ENCODE results near the gene SLC12A7. TPM values are rescaled to one million over a fixed set of nuclear protein-coding genes. Genes with fewer than 3 reads are reported as not detected.

The SLC12A7 gene
- total and polyA plus RNA-seq, 12 donors: 1.3 to 52.6 (median 24.4) TPM

DNA sequence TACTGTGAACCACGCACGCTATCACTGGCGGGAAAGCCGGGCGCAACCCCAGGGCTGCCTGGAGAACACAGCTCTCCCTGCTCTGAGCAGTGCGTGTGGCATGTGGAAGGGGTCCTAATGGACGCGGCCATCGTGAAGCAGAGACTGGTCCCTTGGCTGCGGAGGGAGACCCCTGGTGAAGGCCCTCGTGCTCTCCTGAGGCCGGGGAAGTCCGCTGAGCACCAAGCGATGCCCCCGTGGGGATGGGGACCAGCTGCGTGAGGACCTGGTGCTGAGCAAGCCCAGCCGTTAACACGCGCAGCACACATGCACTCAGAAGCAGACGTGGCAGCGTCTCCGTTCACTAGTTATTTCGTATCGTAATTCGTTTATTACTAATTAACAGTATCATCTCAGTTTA is 24.4 kb downstream of the SLC12A7 start:
- no peaks in the 10 kb centered on the region for H3K27me3 ChIP-seq
- intact Hi-C loops (cut with DNase I): no loop called here
- H3K36me3 ChIP-seq (replicated peaks in 1 of 2): peaks cover 0 to 66% of the 10 kb centered on the region in 2 donors
- H3K4me3 ChIP-seq: no peak overlapping the region
- 96 to 98% (median 97%) methylated on average over 18 to 25 of the region's 25 CpGs for WGBS, 4 donors
- no peaks in the 10 kb centered on the region for H3K9me3 ChIP-seq (replicated peaks in 1 of 3)
- H3K27ac ChIP-seq: no peak overlapping the region
- H3K4me1 ChIP-seq (replicated peaks in 1 of 2): peaks cover 0 to 14% of the 10 kb centered on the region in 2 donors
- no peak for DNase-seq
- TF ChIP-seq, protein P1, sequence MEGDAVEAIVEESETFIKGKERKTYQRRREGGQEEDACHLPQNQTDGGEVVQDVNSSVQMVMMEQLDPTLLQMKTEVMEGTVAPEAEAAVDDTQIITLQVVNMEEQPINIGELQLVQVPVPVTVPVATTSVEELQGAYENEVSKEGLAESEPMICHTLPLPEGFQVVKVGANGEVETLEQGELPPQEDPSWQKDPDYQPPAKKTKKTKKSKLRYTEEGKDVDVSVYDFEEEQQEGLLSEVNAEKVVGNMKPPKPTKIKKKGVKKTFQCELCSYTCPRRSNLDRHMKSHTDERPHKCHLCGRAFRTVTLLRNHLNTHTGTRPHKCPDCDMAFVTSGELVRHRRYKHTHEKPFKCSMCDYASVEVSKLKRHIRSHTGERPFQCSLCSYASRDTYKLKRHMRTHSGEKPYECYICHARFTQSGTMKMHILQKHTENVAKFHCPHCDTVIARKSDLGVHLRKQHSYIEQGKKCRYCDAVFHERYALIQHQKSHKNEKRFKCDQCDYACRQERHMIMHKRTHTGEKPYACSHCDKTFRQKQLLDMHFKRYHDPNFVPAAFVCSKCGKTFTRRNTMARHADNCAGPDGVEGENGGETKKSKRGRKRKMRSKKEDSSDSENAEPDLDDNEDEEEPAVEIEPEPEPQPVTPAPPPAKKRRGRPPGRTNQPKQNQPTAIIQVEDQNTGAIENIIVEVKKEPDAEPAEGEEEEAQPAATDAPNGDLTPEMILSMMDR (IDR thresholded peaks at IDR 0.05): no peak
- TF ChIP-seq POLR2A (IDR thresholded peaks at IDR 0.05): no peak

DNA sequence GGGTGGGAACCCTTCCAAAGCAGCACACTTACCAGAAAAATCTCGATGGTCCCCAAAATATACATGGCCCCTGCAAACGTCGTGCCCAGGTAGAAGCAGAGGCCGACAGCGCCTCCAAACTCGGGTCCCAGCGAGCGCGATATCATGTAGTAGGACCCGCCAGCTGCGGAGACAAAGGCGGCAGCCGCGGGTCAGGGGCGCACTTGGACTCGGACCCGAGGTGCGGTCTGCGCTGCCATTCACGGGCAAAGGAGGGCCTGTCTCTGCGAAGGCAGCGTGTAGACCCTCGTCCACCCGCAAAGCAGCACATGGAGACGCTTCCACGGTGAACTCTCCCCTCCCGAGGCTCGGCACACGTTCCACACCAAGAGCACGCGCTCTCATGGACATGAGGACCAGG is 25.0 kb downstream of the SLC12A7 start:
- H3K27ac ChIP-seq: no peak overlapping the region
- WGBS, 4 donors: 94 to 98% (median 96%) methylated on average over 18 to 31 of the region's 31 CpGs
- peaks cover 0 to 62% of the 10 kb centered on the region in 2 donors for H3K36me3 ChIP-seq (replicated peaks in 1 of 2)
- no peaks in the 10 kb centered on the region for H3K27me3 ChIP-seq
- no peaks in the 10 kb centered on the region for H3K9me3 ChIP-seq (replicated peaks in 1 of 3)
- peaks cover 0 to 14% of the 10 kb centered on the region in 2 donors for H3K4me1 ChIP-seq (replicated peaks in 1 of 2)
- no peak for DNase-seq
- no peak for TF ChIP-seq POLR2A (IDR thresholded peaks at IDR 0.05)
- TF ChIP-seq, protein P1 (IDR thresholded peaks at IDR 0.05): no peak
- intact Hi-C loops (cut with DNase I): no loop called here
- H3K4me3 ChIP-seq: no peak overlapping the region

DNA sequence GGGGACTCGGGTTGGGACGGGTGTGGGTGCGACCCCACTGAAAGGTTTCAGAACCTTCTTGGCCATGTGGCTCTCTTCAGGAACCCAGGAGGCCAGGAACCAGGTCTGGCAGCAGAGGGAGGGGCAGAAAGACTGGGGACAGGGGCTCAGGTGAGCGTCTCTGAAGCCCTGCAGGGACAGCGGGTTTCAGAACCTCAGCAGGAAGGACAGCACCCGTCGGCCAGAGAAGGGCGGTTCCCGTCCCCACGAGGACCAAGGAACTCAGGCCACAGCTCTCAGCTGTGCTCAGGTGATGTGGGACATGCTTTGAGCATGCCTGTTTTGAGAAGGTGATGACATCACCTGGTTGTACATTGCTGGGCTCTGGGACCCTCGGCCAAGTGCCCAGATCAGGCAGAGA is 25.7 kb downstream of the SLC12A7 start:
- Histone ChIP-seq H3K4me1 (replicated peaks in 1 of 2) (peaks cover 0 to 14% of the 10 kb centered on the region in 2 donors), H3K9me3 (replicated peaks in 1 of 3) (no peaks in the 10 kb centered on the region), H3K36me3 (replicated peaks in 1 of 2) (peaks cover 0 to 62% of the 10 kb centered on the region in 2 donors), H3K27ac (no peak overlapping the region), H3K27me3 (no peaks in the 10 kb centered on the region), H3K4me3 (no peak overlapping the region)
- intact Hi-C loops (cut with DNase I): no loop called here
- 89 to 96% (median 91%) methylated on average over 11 of the region's 11 CpGs for WGBS, 4 donors
- DNase-seq: no peak
- TF ChIP-seq, protein P1 (IDR thresholded peaks at IDR 0.05): no peak
- TF ChIP-seq POLR2A (IDR thresholded peaks at IDR 0.05): no peak

DNA sequence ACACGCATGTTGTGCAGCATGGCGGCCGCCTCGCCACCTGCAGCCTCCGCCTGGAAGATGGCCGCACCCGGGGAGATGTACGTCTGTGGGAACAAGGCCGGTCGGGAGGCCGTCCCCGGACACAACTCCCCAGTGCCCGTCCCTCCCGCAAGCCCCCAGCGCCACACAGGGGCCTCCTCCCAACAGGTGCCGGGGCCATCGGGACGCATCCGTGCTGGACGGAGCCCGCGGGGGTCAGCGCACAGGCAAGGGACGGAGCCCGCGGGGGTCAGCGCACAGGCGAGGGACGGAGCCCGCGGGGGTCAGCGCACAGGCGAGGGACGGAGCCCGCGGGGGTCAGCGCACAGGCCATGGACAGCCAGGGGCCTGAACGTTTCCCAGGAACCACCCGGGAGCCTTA is 26.5 kb downstream of the SLC12A7 start:
- WGBS, 4 donors: 93 to 97% (median 94%) methylated on average over 30 to 39 of the region's 39 CpGs
- H3K27me3 ChIP-seq: no peaks in the 10 kb centered on the region
- H3K36me3 ChIP-seq (replicated peaks in 1 of 2): peaks cover 0 to 62% of the 10 kb centered on the region in 2 donors
- no peak overlapping the region for H3K4me3 ChIP-seq
- H3K9me3 ChIP-seq (replicated peaks in 1 of 3): no peaks in the 10 kb centered on the region
- no peak for DNase-seq
- intact Hi-C loops (cut with DNase I): no loop called here
- no peak for TF ChIP-seq POLR2A (IDR thresholded peaks at IDR 0.05)
- TF ChIP-seq, protein P1 (IDR thresholded peaks at IDR 0.05): no peak
- no peak overlapping the region for H3K27ac ChIP-seq
- peaks cover 0 to 6% of the 10 kb centered on the region in 2 donors for H3K4me1 ChIP-seq (replicated peaks in 1 of 2)
